HG03097 (cell line): Measurements from ENCODE around the gene DUS2.

Experiments
- ATAC-seq: cut with Tn5 transposase; IDR thresholded peaks from one replicate; pipeline ENCODE4 v1.9.1; 2021; ENCODE audit not compliant: unreplicated experiment, low FRiP score

The DUS2 gene

GRCh38 chr16:68040506-68041288 is 17.6 kb downstream of the DUS2 start:
- ATAC-seq, result peak; percentile 65

DNA sequence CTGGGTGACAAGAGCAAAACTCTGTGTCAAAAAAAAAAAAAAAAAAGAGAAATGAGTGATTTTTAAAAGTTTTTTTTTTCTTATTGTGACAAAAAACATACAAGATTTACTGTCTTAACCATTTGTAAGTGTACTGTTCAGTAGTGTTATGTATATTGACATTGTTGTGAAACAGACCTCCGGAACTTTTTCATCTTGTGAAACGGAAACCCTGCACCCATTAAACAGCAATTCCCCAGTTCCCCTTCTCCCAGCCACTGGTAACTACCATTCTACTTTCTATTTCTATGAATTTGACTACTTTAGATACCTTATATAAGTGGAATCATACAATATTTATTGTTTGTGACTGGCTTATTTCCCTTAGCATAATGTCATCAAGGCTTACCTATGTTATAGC is 18.7 kb downstream of the DUS2 start:
- ATAC-seq, result no peak

GRCh38 chr16:68046106-68046505 is 23.0 kb downstream of the DUS2 start:
- no peak for ATAC-seq

DNA sequence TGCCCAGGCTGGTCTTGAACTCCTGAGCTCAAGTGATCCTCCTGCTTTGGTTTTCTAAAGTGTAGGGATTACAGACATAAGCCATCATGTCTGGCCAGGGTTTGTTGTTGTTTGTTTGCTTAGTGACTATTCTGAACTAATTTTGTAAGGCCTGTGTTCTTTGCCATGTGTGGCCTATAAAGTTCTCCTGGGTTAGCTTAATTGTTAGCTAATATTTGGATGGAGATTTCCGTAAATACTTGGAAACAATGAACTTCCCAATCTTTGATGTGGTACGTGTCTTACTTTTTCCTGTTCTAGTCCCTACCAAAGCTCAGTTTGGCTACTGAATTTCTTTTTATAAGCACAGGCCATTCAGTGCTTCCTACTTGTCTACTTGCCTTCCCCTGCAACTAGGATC is 24.9 kb downstream of the DUS2 start:
- no peak for ATAC-seq

- ATAC-seq, result no peak
These were observed 26.4 kb downstream of the DUS2 start for GRCh38 chr16:68049449-68049848.

- no peak for ATAC-seq
These were observed 32.3 kb downstream of the DUS2 start for GRCh38 chr16:68055395-68055794.

DNA sequence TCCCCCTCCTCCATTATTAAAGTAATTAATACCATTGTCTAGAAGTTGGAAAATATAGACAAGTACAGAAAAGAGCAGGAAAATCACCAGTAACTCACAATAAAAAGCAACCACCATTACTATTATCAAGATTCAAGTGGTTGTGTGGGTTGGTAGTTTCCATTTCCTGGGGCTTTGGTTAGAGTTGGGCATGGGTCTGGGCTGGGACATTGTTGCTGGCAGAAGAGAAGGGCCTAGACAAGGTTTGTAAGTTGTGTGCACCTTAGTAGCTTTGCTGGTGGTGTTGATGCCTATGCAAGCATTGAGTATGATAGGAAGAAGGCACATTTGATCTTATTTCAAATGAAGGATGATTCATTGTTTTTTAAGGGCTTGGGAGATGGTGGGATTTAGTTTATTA is 36.7 kb downstream of the DUS2 start:
- ATAC-seq, result no peak

- no peak for ATAC-seq
These were observed 38.3 kb downstream of the DUS2 start for GRCh38 chr16:68061396-68061795.

GRCh38 chr16:68062910-68063393 is 39.9 kb downstream of the DUS2 start:
- ATAC-seq, result no peak

DNA sequence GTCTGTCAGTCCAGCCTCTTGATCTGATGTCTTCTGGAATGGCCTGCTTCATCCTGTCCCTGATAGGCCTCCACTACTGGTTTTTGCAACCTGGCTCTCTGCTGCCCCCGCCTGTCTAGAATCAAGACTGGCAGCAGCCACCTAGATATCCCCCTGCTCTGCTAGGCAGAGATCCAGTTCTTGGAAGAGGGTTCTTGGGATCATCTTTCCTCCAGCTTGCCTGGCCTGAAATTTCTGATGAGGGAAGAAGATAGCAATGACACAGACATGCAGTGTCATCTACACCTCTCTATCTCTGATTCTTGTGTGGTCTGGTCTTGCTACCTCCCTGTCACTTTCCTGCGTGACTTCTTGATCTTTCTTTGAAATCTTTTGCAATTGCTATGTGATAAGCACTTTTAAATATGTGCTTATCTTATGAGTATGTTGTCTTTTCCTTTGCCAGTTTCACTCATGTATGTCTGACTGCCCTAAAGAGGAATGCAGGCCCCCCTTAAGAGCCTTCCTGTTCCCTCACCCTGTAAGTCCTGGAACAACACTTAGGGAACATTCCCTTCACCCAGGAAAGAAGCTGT is 41.8 kb downstream of the DUS2 start:
- no peak for ATAC-seq

- ATAC-seq, result no peak
These were observed 42.7 kb downstream of the DUS2 start for GRCh38 chr16:68065716-68066305.

DNA sequence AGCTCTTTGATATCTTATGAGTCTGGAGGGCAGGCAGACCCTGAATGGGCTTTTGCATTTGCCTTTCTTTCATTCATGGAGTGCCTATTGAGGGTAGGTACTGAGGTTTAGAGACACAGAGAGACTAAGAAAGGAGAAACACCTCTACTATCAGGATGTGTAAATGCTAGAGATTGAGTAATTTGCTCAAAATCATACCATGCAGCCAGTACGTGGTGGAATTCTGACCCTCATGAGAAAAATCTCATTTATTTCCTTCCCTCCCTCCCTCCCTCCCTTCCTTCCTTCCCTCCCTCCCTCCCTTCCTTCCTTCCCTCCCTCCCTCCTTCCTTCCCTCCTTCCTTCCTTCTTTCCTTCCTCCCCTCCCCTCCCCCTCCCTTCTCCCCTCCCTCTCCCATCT is 43.7 kb downstream of the DUS2 start:
- no peak for ATAC-seq

GRCh38 chr16:68068926-68069325 is 45.8 kb downstream of the DUS2 start:
- no peak for ATAC-seq

- no peak for ATAC-seq
These were observed 46.6 kb downstream of the DUS2 start for GRCh38 chr16:68069511-68070248.

- ATAC-seq, result peak; percentile 14
These were observed 47.2 kb downstream of the DUS2 start for GRCh38 chr16:68070249-68070730.

DNA sequence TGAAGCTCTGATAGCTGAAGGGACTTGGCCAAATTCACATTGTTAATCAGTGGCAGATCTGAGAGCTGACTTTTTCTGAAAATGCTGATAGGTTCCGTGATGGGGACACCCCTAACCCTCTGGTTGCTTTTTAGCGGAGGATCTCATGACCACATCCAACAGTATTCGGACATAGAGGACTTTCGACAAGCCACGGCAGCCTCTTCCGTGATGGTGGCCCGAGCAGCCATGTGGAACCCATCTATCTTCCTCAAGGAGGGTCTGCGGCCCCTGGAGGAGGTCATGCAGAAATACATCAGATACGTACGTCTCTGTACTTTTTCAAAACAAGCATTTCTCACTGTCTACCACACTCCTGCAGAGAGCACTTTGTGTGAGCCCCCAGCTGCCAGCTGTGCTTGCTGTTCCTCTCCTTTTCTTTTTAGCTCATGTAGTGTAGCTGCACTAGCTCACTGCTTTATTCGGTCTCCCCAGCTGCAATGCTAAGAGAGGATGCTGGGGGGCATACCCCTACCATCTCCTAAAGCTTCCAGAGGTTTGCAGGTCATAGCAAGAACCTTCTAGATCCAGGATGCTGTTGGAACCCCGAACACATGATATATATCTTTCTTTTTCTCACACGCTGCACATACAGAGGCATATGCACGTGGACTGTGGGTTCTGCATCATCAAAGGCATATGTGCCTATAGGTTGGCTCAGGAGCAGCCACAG is 47.9 kb downstream of the DUS2 start:
- ATAC-seq, result peak; percentile 32

DNA sequence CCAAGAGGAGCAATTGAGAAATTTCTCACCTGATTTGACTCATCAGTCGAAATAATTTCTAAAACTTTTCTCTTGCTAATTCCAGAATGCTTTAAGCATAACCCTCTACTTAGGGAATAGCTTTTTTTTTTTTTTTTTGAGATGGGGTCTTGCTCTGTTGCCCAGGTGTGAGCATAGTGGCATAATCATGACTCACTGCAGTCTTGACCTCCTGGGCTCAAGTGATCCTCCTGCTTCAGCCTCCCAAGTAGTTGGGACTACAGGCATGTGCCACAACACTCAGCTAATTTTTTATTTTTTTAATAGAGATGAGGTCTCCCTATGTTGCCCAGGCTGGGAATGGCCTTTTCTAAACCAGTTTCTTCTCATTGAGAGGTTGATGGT is 48.4 kb downstream of the DUS2 start:
- ATAC-seq, result no peak

- no peak for ATAC-seq
These were observed 49.1 kb downstream of the DUS2 start for GRCh38 chr16:68072038-68072695.

- ATAC-seq, result peak; percentile 2
These were observed 51.0 kb downstream of the DUS2 start for GRCh38 chr16:68073902-68074760.
